Osteoblast (primary cell): Measurements from ENCODE around the gene OCA2. TPM values are rescaled to one million over a fixed set of nuclear protein-coding genes. Genes with fewer than 3 reads are reported as not detected.
A peak's percentile ranks its signal among the peaks of the same experiment; 100 is the strongest.

Experiments
- DNase-seq: peaks from one replicate; pipeline ENCODE4 v3.0.0; 2011; ENCODE audit warnings: low spot score, mixed read lengths; ENCODE audit not compliant: insufficient read length; ENCODE audit errors: missing footprints
- H2AFZ ChIP-seq: 2 replicates; pipeline ENCODE4 v1.6.0; 2011; ENCODE audit warnings: mild to moderate bottlenecking, low read length
- H3K27ac ChIP-seq: 2 replicates; pipeline ENCODE4 v1.5.1; 2011; ENCODE audit warnings: mild to moderate bottlenecking, low read depth, low read length, moderate library complexity
- H3K27me3 ChIP-seq: 2 replicates; pipeline ENCODE4 v1.6.0; 2012; ENCODE audit warnings: mild to moderate bottlenecking, control low read depth, inconsistent platforms, low read length, moderate library complexity; ENCODE audit not compliant: insufficient read depth
- H3K36me3 ChIP-seq: 2 replicates; pipeline ENCODE4 v1.5.1; 2011; ENCODE audit warnings: mild to moderate bottlenecking, low read length, control low read depth, moderate library complexity; ENCODE audit not compliant: insufficient read depth
- H3K4me1 ChIP-seq: 2 replicates; pipeline ENCODE4 v1.5.1; 2011; ENCODE audit warnings: mild to moderate bottlenecking, low read length, control low read depth, moderate library complexity; ENCODE audit not compliant: insufficient read depth
- H3K4me2 ChIP-seq: 2 replicates; pipeline ENCODE4 v1.6.0; 2011; ENCODE audit warnings: mild to moderate bottlenecking, low read length; ENCODE audit not compliant: insufficient read depth
- H3K4me3 ChIP-seq: fragments of 200-600 bp; sonication (generic); 3 replicates; pipeline ENCODE4 v1.5.1; 2012; ENCODE audit warnings: mild to moderate bottlenecking, low read length, inconsistent platforms; ENCODE audit not compliant: insufficient read depth
- H3K79me2 ChIP-seq: 2 replicates; pipeline ENCODE4 v1.6.0; 2012; ENCODE audit warnings: mild to moderate bottlenecking, low read length, control low read depth, inconsistent platforms; ENCODE audit not compliant: insufficient read depth
- H3K9me3 ChIP-seq: 2 replicates; pipeline ENCODE4 v1.5.1; 2011; ENCODE audit warnings: low read depth, low read length, control low read depth
- H4K20me1 ChIP-seq: 2 replicates; pipeline ENCODE4 v1.6.0; 2012; ENCODE audit warnings: mild to moderate bottlenecking, low read length, control low read depth; ENCODE audit not compliant: insufficient read depth
- CTCF ChIP-seq: IDR thresholded peaks from 2 replicates; pipeline ENCODE4 v1.5.1; 2011; ENCODE audit warnings: mild to moderate bottlenecking, low read depth, low read length, moderate library complexity; ENCODE audit errors: extremely low read depth
- total RNA-seq: library from RNA; depleted of rRNA; stranded (reverse); fragments of >200 nt; gene quantifications from 2 replicates; pipeline ENCODE4 v1.2.3, GENCODE V29; 2012

OCA2 gene
- total RNA-seq, 1 donor: not detected

DNA sequence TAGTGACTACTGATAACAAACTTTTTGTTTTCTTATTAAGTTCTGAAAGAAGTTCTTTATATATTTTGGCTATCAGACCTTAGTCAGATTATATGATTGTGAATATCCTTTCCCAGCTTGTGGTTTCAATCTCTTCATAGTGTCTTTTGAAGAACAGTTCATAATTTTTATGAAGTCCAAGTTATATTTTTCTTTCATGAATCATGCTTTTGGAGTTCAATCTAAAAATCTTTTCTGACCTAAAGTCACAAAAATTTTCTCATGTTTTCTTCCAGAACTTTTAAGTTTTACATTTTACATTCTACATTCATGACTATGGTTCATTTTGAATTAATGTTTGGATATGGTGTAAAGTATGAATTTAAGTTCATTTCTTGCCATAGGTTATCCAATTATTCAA, 34.2 kb upstream of the OCA2 start:
- H4K20me1 ChIP-seq: no peaks in the 10 kb centered on the region
- H3K27me3 ChIP-seq: no peaks in the 10 kb centered on the region
- no peak overlapping the region for H2AFZ ChIP-seq
- H3K4me2 ChIP-seq: peak overlapping the region; percentile 47
- no peak for TF ChIP-seq CTCF
- DNase-seq: peak; percentile 77
- peak overlapping the region; percentile 46 for H3K27ac ChIP-seq
- peak overlapping the region; percentile 1 for H3K4me3 ChIP-seq
- peaks cover 27% of the 10 kb centered on the region for H3K4me1 ChIP-seq
- H3K36me3 ChIP-seq: peaks cover 11% of the 10 kb centered on the region
- H3K9me3 ChIP-seq: no peaks in the 10 kb centered on the region
- no peaks in the 10 kb centered on the region for H3K79me2 ChIP-seq

DNA sequence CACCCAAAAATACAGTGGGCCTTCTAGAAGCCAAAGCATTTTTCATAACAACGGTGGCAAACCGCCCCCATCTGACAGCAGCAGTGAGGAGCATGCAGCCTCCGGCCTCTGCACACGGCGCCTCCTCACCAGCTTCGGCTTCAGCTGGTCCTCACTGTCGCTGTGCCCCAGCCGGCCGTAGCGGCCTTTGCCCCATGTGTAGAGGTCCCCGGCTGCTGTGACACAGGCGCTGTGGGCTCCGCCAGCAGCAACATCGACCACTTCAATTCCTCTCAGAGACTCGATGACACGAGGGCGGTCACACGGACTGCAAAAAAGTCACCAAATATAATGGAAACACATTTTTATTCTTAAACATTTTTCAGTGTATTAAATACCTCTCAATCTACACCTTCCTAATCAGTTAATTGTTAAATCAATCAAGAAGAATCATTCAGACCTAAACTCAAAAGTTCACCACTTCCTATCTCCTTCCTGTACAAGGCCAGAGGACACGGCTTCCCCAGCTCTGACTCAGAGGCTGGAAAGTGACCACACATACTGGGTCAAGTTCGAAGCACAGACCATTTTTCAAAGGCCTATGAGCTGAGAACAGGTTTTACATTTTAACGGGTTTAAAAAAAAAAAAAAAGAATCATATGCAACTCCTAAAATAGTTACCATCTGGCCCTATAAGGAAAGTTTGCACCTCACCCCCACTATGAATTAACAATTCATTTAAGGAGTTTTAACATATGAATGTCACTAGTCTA, 33.6 kb upstream of the OCA2 start:
- H3K4me1 ChIP-seq: peaks cover 27% of the 10 kb centered on the region
- no peak overlapping the region for H2AFZ ChIP-seq
- H4K20me1 ChIP-seq: no peaks in the 10 kb centered on the region
- H3K4me3 ChIP-seq: no peak overlapping the region
- no peak for TF ChIP-seq CTCF
- H3K36me3 ChIP-seq: peaks cover 15% of the 10 kb centered on the region
- no peaks in the 10 kb centered on the region for H3K9me3 ChIP-seq
- H3K27me3 ChIP-seq: no peaks in the 10 kb centered on the region
- peak overlapping the region; percentile 47 for H3K4me2 ChIP-seq
- H3K27ac ChIP-seq: peak overlapping the region; percentile 46
- H3K79me2 ChIP-seq: no peaks in the 10 kb centered on the region
- peak; percentile 90 for DNase-seq

- H3K4me1 ChIP-seq: peaks cover 27% of the 10 kb centered on the region
- no peak overlapping the region for H3K4me3 ChIP-seq
- H3K79me2 ChIP-seq: no peaks in the 10 kb centered on the region
Observed at GRCh38 chr15:28131946-28132345, 32.8 kb upstream of the OCA2 start.

More at GRCh38 chr15:28131946-28132345, 32.8 kb upstream of the OCA2 start:
- Histone ChIP-seq H3K27ac (peak overlapping the region; percentile 20), H3K4me2 (no peak overlapping the region), H3K36me3 (peaks cover 15% of the 10 kb centered on the region), H4K20me1 (no peaks in the 10 kb centered on the region), H3K9me3 (no peaks in the 10 kb centered on the region), H2AFZ (no peak overlapping the region), H3K27me3 (no peaks in the 10 kb centered on the region)
- DNase-seq: no peak
- no peak for TF ChIP-seq CTCF
